ENCODE data around the gene RCL1.

The RCL1 gene

DNA sequence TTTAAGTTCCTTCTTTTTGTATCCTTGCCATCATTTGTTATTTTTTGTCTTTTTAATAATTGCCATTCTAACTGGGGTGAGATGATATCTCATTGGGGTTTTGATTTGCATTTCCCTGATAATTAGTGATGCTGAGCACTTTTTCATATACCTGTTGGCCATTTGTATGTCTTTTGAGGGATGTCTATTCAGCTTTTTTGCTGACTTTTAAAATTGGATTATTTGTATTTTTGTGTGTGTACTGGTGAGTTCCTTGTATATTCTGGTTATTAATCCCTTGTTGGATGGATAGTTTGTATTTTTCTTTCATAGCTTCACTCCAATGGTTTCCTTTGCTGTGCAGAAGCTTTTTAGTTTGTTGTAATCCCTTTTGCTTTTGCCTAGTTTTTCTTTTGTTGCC is 19.1 kb downstream of the RCL1 start:
- DNase-seq (ENCODE audit: low read depth in 2 of 3, low spot score in 1 of 3) = no peak

DNA sequence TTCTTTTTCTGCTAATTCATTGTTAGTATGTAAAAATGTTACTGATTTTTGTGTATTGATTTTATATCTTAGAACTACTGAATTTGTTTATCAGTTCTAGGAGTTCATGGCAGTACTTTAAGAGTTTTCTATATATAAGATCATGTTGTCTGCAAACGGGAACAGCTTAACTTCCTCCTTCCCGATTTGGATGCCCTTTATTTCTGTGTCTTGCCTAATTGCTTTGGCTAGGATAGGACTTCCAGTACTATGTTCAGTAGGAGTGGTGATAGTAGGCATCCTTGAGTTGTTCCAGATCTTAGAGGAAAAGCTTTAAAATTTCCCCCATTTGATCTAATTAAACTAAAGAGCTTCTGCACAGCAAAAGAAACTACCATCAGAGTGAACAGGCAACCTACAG is 20.1 kb downstream of the RCL1 start:
- no peak for DNase-seq (ENCODE audit: low read depth in 2 of 3, low spot score in 1 of 3)

GRCh38 chr9:4814913-4815312 is 22.2 kb downstream of the RCL1 start:
- no peak for DNase-seq (ENCODE audit: low read depth in 2 of 3, low spot score in 1 of 3)

DNA sequence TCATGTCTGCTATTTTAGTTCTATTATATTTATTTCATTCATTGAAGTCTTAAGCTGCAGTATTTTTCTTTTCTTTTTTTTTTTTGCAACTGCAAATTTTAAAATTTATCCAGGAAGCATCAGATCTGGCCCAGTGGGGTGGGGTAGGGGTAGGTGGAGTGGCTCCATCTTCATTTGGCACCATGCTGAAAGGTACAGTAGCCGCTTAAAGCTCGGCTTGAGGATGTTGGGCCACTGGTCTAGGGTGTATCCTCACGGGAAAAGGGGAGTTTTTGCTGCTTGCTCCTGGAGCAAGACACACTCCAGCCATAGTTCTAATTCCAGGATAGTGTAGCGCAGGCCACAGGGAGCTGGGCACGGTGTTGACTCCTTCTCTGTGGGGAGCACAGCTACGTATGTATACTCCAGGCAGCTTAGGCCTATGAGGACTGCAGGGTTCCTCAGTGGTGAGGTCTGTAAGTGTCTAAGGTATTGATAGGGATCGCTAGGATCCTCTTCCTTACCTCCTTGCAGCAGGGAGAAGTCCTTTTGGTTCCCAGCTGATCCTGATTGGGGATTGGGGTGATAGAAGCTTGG is 22.7 kb downstream of the RCL1 start:
- no peak for DNase-seq (ENCODE audit: low read depth in 2 of 3, low spot score in 1 of 3)

DNA sequence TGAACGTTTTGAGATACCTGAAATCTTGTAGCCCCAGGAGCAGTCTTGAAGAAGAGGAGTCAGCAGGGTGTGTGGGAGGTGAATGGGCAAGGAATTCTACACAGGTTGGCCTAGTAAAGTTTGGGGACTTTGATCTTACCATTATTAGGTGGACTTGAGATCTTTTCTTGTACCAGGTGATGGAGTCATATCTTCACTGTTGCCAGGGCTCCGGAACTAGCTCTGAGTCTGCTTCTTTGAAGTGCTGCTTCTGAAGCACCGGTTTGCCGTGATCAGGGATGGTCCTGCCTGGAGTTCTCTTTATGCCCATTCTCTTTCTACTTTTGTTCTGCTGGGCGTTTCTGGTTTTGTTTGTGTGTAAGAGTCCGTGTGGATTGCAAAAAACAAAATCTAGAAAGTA is 27.4 kb downstream of the RCL1 start:
- no peak for DNase-seq (ENCODE audit: low read depth in 2 of 3, low spot score in 1 of 3)

GRCh38 chr9:4821133-4821532 is 28.4 kb downstream of the RCL1 start:
- DNase-seq (ENCODE audit: low read depth in 2 of 3, low spot score in 1 of 3) = no peak

GRCh38 chr9:4822057-4822456 is 29.3 kb downstream of the RCL1 start:
- DNase-seq (ENCODE audit: low read depth in 2 of 3, low spot score in 1 of 3) = no peak

GRCh38 chr9:4826417-4827166 is 33.8 kb downstream of the RCL1 start:
- DNase-seq (ENCODE audit: low read depth in 2 of 3, low spot score in 1 of 3) = no peak

GRCh38 chr9:4827224-4827623 is 34.5 kb downstream of the RCL1 start:
- DNase-seq (ENCODE audit: low read depth in 2 of 3, low spot score in 1 of 3) = no peak

DNA sequence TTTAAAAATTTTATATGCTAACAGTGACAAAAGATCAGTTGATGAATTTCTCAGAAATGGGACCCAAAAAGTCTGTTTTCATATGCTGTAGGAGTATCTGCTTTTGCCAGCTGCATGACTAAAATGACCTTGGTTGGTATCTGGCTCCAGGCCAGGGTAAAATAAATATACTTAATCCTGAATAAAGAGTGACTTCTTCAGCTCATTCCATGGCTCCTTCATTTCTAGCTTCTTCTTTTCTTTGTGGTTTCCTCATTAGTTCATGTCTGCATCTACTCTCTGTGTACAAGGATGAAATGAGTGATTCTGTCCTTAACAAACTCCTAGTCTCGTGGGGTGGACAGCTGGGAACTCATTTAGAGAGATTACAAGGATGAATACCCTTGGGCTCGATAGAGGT is 36.0 kb downstream of the RCL1 start:
- no peak for DNase-seq (ENCODE audit: low read depth in 2 of 3, low spot score in 1 of 3)

- no peak for DNase-seq (ENCODE audit: low read depth in 2 of 3, low spot score in 1 of 3)
Measured at GRCh38 chr9:4829969-4830368, 37.2 kb downstream of the RCL1 start.

GRCh38 chr9:4830699-4831098 is 38.0 kb downstream of the RCL1 start:
- no peak for DNase-seq (ENCODE audit: low read depth in 2 of 3, low spot score in 1 of 3)

- DNase-seq (ENCODE audit: low read depth in 2 of 3, low spot score in 1 of 3) = no peak
Measured at GRCh38 chr9:4831119-4831518, 38.4 kb downstream of the RCL1 start.

- no peak for DNase-seq (ENCODE audit: low read depth in 2 of 3, low spot score in 1 of 3)
Measured at GRCh38 chr9:4831944-4832343, 39.2 kb downstream of the RCL1 start.

DNA sequence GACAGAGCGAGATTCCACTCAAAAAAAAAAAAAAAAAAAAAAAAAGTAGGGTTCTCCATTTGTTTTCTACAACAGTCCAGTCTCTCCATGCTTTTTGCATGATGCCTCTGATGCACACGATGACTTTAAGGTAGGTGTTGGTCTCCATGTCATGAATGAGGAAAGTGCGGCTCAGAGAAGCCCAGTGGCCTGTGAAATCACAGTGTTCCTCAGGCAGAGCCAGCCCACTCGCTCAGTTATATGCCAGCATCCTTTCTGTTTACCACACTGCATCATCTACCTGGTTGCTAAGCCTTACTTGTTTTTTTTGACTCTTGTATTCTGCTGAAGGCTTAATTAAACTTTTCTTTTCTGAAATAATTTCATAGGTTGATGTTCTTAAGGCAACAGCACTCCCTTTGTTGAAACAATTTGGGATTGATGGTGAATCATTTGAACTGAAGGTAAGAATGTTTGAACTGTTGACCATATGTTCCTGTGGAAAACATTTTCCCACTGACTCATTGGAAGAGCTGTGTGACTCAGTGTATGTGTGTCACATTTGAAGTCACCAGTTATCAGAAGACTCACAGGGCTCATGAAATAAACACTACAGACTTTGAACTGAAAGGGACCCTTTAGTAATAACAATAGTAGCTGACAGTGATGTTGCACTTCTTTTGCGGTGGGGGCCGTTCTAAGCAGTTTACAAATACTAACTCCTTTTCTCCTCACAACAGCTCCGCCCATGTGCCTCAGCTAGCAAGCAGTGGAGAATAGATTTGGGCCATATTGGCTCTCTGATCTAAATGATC is 40.2 kb downstream of the RCL1 start:
- DNase-seq (ENCODE audit: low read depth in 2 of 3, low spot score in 1 of 3) = peak in 2 of 3 donors; percentile 49

DNA sequence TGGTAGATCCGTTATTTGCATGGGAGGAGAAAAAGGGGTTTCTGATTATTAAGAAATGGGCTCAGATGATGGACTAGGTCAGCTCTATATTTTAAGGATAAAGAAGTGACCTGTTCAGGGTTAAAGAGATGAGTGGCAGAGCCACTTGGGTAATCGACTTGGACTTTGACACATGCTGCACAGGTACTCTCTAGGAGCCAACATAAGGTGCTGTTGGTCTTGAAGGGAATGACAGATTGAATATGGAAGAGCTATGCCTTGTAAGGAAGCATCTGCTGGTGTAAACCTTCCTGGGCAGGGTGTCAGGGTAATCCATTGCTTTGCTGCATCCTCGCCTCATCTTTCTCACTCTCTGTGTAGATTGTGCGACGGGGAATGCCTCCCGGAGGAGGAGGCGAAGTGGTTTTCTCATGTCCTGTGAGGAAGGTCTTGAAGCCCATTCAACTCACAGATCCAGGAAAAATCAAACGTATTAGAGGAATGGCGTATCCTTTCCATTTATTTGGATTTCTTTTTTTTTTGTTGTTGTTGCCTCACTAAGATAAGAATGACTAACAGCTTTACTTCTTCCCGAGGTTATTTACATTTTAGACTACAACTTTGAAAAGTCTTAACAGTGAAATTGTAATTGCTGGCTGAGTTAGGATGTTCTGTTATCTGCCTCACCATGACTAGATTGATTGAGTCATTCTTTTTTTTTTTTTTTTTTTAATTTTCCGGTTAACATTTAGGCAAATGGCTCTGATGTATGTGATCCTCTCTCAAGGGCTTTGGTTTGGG is 41.2 kb downstream of the RCL1 start:
- no peak for DNase-seq (ENCODE audit: low read depth in 2 of 3, low spot score in 1 of 3)

GRCh38 chr9:4836676-4837075 is 43.9 kb downstream of the RCL1 start:
- DNase-seq (ENCODE audit: low read depth in 2 of 3, low spot score in 1 of 3) = no peak

GRCh38 chr9:4837261-4838188 is 44.8 kb downstream of the RCL1 start:
- no peak for DNase-seq (ENCODE audit: low read depth in 2 of 3, low spot score in 1 of 3)

DNA sequence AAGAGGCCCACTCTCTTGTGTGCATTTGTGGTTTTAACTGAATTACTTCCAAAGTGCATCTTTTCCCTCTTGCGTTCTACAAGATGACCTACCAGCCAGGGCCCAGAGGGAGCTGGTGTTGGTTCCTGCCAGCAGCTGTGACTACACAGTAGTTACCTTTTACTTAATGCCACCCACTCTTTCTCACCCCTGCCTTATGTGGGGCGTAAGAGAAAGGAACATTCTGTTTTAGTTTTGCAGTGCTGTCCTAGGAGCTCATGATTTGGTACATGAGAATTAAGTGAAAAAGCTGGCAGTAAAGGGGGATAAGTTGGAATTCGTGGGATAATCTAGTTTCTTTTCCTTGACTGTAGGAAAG is 45.4 kb downstream of the RCL1 start:
- DNase-seq (ENCODE audit: low read depth in 2 of 3, low spot score in 1 of 3) = no peak

DNA sequence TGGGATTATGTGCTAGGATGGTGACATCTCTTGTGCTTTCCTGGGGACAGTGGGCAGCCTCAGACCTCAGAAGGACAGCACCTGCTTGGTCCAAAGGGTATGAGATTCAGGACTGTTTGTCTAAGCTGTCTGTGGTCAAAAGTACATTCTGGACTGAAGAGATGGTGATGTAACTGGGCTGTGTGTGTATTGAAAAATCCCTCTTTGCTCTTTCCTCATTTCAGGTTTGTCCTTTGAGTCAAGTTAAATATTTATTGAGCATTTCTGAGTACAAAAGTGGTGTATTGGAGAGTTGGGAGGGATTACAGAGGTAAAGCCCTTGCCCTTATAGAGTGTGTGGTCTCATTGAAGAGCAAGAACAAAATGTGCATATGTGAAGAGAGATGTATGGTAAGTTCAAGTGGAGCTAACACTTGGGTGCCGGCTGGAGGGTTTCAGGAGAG is 46.7 kb downstream of the RCL1 start:
- DNase-seq (ENCODE audit: low read depth in 2 of 3, low spot score in 1 of 3) = no peak

All from stimulated activated CD4-positive, alpha-beta T cell treated with anti-CD3 and anti-CD28 coated beads, Interleukin-12 subunit alpha, Interleukin-12 subunit beta, amount 100 ng/mL, for 48 hours (primary cell).